Measurements from ENCODE around the gene SERPINH1.

- no peak for TF ChIP-seq POLR2AphosphoS2 (conservative IDR thresholded peaks at IDR 0.05; ENCODE audit: low read length)
- no peak for TF ChIP-seq CTCF (IDR thresholded peaks at IDR 0.05)
- TF ChIP-seq POLR2A (IDR thresholded peaks at IDR 0.05; ENCODE audit: low read length) = no peak
- no peak for TF ChIP-seq CEBPB (IDR thresholded peaks at IDR 0.05)
- no peak for TF ChIP-seq CBX2 (IDR thresholded peaks at IDR 0.05; ENCODE audit: borderline replicate concordance, low read depth)
- no peak for TF ChIP-seq REST (IDR thresholded peaks at IDR 0.05)
- no peak for TF ChIP-seq KDM1A (IDR thresholded peaks at IDR 0.05; ENCODE audit: low read depth)
- TF ChIP-seq SREBF2 (IDR thresholded peaks at IDR 0.05) = no peak
- TF ChIP-seq ZFP36 (IDR thresholded peaks at IDR 0.05; ENCODE audit: borderline replicate concordance, partially characterized antibody) = no peak
Measured at GRCh38 chr11:75542088-75542438, 20.0 kb upstream of the SERPINH1 start.
